GM19324 (cell line): Measurements from ENCODE around the gene MOGAT2.
A peak's percentile ranks its signal among the peaks of the same experiment; 100 is the strongest.
"Not testable (repeated sequence)": the region's sequence is repeated elsewhere in the genome, so short reads cannot be mapped to it uniquely, and the experiment has no call there.

ENCODE experiments used
- ATAC-seq: cut with Tn5 transposase; IDR thresholded peaks from one replicate; pipeline ENCODE4 v1.9.1; 2021; ENCODE audit warnings: mild to moderate bottlenecking, moderate library complexity; ENCODE audit not compliant: unreplicated experiment, low FRiP score

MOGAT2 gene

GRCh38 chr11:75748729-75749273 is 31.2 kb downstream of the MOGAT2 start:
- ATAC-seq: not testable (repeated sequence)

- not testable (repeated sequence) for ATAC-seq
These were observed 37.3 kb downstream of the MOGAT2 start for GRCh38 chr11:75754933-75755332.

DNA sequence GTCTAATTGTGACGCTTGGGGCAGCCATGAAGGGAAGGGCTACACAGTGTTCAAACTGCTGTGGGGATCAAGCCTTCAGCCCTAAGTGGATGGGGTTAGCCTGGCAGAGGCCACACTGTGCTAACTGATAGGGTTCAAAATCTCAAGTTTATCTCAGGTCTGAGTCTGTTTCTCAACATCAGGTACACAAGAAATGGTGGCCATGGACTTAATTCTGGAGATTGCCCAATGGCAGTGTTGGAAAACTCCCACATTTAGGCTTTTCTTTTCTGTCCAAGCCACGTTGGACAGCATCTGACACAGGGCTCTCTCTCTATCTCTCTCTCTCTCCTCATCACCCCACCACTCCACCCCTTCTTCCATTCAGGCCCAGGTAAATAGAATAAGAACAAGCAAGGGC is 40.0 kb downstream of the MOGAT2 start:
- no peak for ATAC-seq

DNA sequence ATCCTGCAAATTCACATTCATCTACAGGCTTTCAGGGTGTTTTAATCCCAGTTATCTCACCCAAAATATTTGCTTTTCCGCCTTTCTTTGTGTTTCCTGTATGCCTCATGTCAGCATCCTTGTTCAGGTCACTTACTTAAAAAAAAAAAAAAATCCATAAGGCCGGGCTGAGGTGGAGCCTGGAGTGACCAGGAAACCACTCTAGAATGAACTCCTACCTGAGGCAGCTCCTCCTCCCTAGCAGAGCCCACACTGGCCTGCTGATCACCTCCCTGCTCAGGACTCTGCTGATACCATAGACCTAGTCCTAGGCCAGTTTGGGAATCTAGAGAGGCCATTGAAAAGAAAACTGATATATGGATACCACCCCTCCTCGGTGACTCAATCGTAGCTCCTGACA is 42.2 kb downstream of the MOGAT2 start:
- ATAC-seq: no peak

DNA sequence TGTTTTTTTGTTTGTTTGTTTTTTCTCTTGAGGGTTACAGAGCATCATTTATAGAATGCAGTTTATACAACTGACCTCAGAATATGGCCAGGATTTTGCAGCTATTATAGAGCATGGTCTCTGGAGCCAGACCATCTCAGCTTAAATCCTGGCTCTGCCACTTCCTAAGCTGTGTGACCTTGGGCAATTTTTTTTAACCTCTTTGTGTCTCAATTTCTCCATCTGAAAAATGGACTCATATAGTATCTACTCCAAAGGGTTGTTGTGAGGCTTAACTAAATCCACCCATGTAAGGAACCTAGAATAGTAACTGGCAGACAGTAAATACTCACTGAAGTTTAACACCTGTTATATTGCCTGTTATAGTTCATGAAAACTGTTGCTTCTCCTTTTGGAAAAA is 42.6 kb downstream of the MOGAT2 start:
- ATAC-seq: no peak

DNA sequence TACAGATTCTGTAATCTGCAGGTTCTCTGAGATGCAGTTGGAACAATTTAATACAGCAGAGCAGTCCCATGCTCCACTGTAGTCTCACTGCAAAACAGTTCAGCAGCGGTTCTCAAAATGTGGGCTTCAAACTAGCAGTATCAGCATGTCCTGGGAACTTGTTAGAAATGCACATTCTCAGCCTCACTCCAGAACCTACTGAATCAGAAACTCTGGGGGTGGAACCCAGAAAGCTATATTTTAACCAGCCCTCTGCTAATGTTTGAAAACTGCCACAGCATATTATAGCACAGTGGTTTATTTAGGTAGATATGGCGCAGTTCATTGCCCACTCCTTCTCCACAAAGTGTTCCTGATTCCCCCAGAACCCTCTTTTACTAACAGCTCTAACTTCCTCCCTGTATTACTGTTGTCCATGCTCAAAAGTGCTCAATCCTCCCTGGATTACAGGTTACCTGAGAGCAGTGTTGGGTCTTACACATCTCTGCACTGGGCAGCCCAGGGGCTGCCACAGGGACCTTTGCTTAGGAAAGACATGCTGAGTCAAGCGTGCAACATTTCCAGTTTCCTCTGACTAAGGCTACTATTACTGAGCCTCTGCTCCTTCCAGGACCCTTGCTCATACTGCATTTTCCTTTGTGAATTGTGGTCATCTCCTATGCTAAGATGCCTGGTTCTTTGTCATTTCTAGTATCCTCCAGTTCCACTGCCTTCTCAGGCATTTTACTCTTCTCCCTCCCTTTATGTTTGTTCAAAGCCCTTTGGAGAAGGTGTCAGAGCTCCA is 43.3 kb downstream of the MOGAT2 start:
- ATAC-seq: no peak

GRCh38 chr11:75762158-75762557 is 44.5 kb downstream of the MOGAT2 start:
- ATAC-seq: no peak

DNA sequence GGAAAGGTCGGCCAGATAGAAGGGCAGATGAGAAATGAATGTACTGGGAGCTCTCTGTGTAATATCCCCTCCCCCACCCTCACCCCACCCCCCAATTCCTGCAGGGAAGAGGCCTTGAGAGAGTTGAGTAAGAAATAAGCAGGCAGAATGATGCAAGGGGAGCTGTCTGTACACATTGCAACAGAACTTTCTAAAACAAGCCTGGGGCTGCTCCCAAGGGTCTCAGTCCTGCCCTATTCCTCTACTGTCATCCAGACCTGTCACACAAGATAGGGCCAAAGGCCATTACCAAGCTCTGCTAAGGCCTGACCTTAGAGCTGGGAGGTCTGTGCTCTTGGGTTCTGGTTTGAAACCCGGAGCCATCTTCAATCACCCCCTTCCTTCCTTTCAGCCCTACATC is 45.2 kb downstream of the MOGAT2 start:
- no peak for ATAC-seq

DNA sequence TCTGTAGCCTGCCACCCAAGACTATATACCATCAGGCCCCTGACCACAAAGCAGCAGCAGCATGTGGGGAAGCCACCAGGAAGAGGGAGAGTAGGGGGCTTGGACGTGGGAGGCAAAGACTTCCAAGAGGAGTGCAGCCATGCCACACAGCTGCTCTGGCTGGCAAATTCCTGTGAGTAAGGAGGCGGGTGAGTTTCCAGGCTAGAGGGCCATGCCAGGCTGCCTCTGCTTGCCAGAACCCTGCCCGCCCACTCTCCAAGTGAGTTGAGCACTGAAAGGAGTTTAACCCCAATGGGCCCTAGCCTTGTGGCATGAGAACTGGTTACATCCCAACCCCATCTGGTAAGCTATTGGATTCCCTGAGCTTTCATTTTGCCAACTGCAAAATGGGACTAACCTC is 46.2 kb downstream of the MOGAT2 start:
- ATAC-seq: no peak

GRCh38 chr11:75765116-75765515 is 47.5 kb downstream of the MOGAT2 start:
- ATAC-seq: no peak

GRCh38 chr11:75766443-75767227 is 49.0 kb downstream of the MOGAT2 start:
- ATAC-seq: no peak

GRCh38 chr11:75767228-75767572 is 49.6 kb downstream of the MOGAT2 start:
- ATAC-seq: no peak

GRCh38 chr11:75767793-75768111 is 50.1 kb downstream of the MOGAT2 start:
- ATAC-seq: no peak

- peak; percentile 65 for ATAC-seq
These were observed 50.7 kb downstream of the MOGAT2 start, which contains the start of gene DGAT2 for GRCh38 chr11:75768112-75768908. Gene DGAT2, plus strand, starts transcription at chr11:75768778. Its CDS starts 214 bp downstream, at chr11:75768992.

DNA sequence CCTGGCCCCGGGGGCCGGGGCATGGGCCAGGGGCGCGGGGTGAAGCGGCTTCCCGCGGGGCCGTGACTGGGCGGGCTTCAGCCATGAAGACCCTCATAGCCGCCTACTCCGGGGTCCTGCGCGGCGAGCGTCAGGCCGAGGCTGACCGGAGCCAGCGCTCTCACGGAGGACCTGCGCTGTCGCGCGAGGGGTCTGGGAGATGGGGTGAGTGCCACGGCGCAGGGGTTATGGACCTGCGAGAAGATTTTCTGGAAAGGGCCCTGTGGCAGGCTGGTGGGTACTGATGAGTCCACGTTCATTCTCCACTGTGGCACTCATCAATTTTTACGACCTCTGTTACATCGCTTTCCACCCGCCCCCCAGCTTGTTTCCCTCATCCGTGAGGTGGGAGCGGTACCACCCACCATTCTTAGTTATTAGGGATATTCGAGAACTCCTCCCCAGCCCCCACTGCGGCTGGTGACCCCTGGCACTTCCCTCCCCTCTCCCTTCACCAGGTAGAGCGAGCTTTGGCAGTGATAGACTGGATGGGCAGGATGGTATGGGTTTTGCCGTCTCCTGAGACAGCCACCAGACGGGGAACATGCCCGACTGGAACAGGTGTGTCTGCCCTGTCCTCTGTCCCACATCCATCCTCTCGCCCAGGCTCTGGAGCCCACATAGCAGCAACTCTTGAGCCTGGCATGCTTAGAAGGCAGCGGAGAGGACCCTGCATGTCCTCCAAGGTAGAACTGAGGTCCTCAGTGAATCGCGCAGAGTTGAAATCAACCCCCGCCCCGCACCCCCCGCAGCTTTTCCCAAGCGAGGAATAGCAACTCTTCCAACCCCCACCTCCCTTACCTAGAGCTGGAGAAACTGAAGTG is 51.5 kb downstream of the MOGAT2 start:
- no peak for ATAC-seq

DNA sequence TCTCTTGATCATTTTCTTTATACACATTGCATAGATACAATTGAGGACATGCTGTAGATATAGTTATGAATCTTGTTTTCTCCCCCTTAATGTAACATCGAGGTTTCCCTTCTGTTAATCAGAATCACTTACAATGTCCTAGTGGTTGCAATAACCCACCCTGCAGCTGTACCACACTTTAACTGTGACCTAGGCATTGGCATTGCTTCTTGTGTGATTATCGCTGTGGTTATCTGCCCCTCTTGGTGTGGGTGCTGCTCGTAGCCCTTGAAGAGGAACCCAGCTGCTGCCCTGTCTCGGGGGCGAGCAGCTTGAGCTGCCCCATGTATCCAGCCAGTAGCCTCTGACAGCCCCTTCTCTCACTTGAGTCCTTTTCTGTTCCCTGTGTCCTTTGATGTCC is 52.5 kb downstream of the MOGAT2 start:
- ATAC-seq: no peak

DNA sequence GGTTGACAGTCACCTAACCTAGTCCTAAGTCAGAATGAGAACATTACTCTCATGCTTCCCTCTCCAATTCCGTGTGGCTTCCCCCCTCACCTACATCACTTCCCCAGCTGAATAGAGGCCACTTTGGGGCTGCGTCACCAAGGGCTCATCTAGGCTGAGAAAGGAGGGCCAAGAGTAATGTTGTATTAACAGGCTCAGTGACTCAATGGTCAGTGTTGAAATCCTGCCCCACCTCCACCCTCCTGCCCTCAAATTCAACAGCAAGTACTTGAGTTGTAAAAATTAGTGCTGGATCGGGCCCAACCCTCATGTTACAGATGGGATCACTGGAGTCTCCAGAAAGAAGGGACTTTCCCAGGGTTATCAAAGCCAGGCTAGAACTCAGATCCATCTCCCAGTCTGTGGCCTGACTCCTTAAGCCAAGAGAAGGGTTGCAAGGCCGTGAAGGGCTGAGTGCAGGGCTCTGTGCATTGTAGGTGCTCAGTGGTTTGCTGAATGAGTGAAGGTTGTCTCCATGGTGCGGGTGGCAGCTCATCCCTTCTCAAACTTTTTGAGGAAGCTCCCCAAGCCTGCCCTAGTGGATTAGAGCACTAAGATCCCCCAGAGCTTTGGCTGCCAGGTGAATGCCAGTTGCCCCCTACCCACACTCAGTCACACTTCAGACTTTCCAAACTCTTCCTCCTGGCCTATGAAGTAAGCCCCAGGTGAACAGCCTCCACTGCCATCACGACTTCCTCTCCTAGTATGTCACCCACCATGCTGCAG is 54.2 kb downstream of the MOGAT2 start:
- ATAC-seq: no peak

GRCh38 chr11:75773595-75774353 is 56.1 kb downstream of the MOGAT2 start:
- peak; percentile 72 for ATAC-seq

DNA sequence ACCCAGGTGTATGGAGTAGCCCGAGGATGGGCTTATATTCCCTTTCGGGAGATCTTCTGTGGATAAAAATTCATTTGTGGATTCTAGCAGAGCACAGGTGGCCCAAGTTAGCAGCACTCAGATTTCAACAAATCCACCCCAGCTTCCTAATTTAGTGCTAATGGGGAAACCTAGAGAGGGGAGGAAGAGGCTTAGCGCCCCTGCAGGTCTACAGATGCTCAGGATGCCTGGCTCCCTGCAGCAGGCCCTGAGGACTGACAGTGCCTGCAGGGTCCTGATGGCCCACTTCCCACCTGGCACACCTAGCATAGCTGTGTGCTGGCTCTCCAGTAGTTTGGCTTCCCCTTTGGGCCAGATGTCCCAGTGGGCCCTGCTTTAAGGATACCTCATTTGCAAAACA is 57.4 kb downstream of the MOGAT2 start:
- ATAC-seq: no peak
